Stimulated activated CD8-positive, alpha-beta memory T cell treated with anti-CD3 and anti-CD28 coated beads, Interleukin-12 subunit alpha, Interleukin-12 subunit beta, amount 100 ng/mL, for 4 hours (primary cell): ENCODE data around the gene TBRG1.
A peak's percentile ranks its signal among the peaks of the same experiment; 100 is the strongest.
"Not testable (repeated sequence)": the region's sequence is repeated elsewhere in the genome, so short reads cannot be mapped to it uniquely, and the experiment has no call there.

Experiments
- DNase-seq: peaks from one replicate; pipeline ENCODE4 v3.0.0-alpha.2; 2020; ENCODE audit warnings: low read depth

TBRG1 gene

GRCh38 chr11:124622531-124623451 is at the start of gene TBRG1:
Gene TBRG1, plus strand, starts transcription at chr11:124622864. Its CDS starts 220 bp downstream, at chr11:124623084.
- peak; percentile 71 for DNase-seq

- no peak for DNase-seq
Measured at GRCh38 chr11:124577716-124578427, 44.8 kb upstream of the TBRG1 start.

GRCh38 chr11:124578761-124579160 is 43.9 kb upstream of the TBRG1 start:
- DNase-seq: no peak

GRCh38 chr11:124581817-124582216 is 40.8 kb upstream of the TBRG1 start:
- no peak for DNase-seq

GRCh38 chr11:124582565-124582964 is 40.1 kb upstream of the TBRG1 start:
- DNase-seq: no peak

GRCh38 chr11:124583781-124584180 is 38.9 kb upstream of the TBRG1 start:
- DNase-seq: no peak

GRCh38 chr11:124584681-124585372 is 37.8 kb upstream of the TBRG1 start:
- DNase-seq: no peak

- DNase-seq: no peak
Measured at GRCh38 chr11:124586238-124586860, 36.3 kb upstream of the TBRG1 start.

- DNase-seq: no peak
Measured at GRCh38 chr11:124591430-124591829, 31.2 kb upstream of the TBRG1 start.

- DNase-seq: no peak
Measured at GRCh38 chr11:124592627-124593026, 30.0 kb upstream of the TBRG1 start.

- no peak for DNase-seq
Measured at GRCh38 chr11:124595302-124595701, 27.4 kb upstream of the TBRG1 start.

GRCh38 chr11:124597626-124598025 is 25.0 kb upstream of the TBRG1 start:
- DNase-seq: no peak

- DNase-seq: no peak
Measured at GRCh38 chr11:124600621-124601320, 21.9 kb upstream of the TBRG1 start.

GRCh38 chr11:124602193-124602592 is 20.5 kb upstream of the TBRG1 start:
- DNase-seq: no peak

GRCh38 chr11:124602723-124603122 is 19.9 kb upstream of the TBRG1 start:
- DNase-seq: not testable (repeated sequence)

GRCh38 chr11:124605719-124606118 is 16.9 kb upstream of the TBRG1 start:
- no peak for DNase-seq

- no peak for DNase-seq
Measured at GRCh38 chr11:124608147-124608546, 14.5 kb upstream of the TBRG1 start.

- no peak for DNase-seq
Measured at GRCh38 chr11:124610295-124610694, 12.4 kb upstream of the TBRG1 start.

- no peak for DNase-seq
Measured at GRCh38 chr11:124611064-124611463, 11.6 kb upstream of the TBRG1 start, which contains the start of gene PANX3. Gene PANX3, plus strand, starts transcription at chr11:124611428. Its CDS starts 129 bp downstream, at chr11:124611557.

- DNase-seq: no peak
Measured at GRCh38 chr11:124612045-124612444, 10.6 kb upstream of the TBRG1 start.

- no peak for DNase-seq
Measured at GRCh38 chr11:124612567-124613246, 10.0 kb upstream of the TBRG1 start.
